ENCODE measurements around the gene PPP4R2.

DNA sequence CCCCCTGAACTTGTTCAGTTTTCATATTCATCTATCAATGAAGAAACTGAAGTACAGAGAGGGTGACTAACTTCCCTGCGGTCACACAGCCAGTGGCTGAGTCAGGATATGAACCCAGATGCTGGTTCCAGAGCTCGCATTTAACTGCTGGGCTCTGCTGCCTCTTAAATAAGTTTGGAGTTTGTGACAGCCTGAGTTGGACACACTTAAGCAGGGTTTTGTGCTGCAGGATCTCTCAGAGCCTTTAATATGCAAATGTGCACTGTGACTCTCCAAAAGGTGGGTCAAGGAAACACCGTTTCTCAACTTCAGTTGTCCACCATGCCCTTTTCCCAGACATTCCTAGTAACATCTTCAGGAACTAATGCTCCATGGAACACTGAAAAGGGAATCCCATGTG is 110.6 kb downstream of the PPP4R2 start:
- TF ChIP-seq POLR2A (IDR thresholded peaks at IDR 0.05) (no peak), POLR2AphosphoS5 (IDR thresholded peaks at IDR 0.05) (no peak)
- TF ChIP-seq, protein P1, sequence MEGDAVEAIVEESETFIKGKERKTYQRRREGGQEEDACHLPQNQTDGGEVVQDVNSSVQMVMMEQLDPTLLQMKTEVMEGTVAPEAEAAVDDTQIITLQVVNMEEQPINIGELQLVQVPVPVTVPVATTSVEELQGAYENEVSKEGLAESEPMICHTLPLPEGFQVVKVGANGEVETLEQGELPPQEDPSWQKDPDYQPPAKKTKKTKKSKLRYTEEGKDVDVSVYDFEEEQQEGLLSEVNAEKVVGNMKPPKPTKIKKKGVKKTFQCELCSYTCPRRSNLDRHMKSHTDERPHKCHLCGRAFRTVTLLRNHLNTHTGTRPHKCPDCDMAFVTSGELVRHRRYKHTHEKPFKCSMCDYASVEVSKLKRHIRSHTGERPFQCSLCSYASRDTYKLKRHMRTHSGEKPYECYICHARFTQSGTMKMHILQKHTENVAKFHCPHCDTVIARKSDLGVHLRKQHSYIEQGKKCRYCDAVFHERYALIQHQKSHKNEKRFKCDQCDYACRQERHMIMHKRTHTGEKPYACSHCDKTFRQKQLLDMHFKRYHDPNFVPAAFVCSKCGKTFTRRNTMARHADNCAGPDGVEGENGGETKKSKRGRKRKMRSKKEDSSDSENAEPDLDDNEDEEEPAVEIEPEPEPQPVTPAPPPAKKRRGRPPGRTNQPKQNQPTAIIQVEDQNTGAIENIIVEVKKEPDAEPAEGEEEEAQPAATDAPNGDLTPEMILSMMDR (IDR thresholded peaks at IDR 0.05), result no peak

Data from breast epithelium (tissue), 3 donors.